Measurements from ENCODE around the gene PHF20.
"Not testable (repeated sequence)": the region's sequence is repeated elsewhere in the genome, so short reads cannot be mapped to it uniquely, and the experiment has no call there.

Gene PHF20

GRCh38 chr20:35742741-35743523, 28.9 kb upstream of the PHF20 start:
- no peak for TF ChIP-seq CTCF (IDR thresholded peaks at IDR 0.05; ENCODE audit: insufficient read depth, missing control alignments)
- FAIRE-seq (no peak), DNase-seq (ENCODE audit: insufficient read length, low spot score) (no peak)

DNA sequence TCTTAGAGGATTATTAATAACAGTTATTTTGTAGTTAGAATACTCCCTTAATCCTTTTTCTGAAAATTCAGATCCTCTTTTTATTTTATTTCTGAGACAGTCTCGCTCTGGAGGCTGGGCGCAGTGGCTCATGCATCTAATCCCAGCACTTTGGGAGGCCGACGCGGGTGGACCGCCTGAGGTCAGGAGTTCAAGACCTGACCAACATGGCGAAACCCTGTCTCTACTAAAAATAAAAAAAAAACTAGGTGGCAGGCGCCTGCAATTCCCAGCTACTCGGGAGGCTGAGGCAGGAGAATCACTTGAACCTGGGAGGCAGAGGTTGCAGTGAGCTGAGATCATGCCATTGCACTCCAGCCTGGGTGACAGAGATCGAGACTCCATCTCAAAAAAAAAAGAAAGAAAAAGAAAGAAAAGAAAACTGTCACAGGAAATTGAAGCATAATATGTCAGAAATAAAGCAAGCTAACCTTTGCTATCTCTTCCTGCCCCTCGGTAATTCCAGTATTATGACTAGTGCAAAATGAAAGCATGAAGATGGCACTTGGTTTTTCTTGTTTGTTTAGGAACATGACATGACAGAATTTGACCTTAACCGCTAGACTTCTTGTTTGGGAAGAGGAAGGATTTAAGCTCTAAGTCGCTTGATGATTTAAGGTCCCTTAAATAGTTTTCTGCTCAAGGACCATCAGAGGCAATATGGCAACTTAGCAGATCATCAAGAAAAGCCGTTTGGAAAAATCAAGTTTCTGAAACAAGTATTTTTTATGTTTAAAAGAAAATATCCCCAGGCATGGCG, 27.9 kb upstream of the PHF20 start:
- TF ChIP-seq CTCF (IDR thresholded peaks at IDR 0.05; ENCODE audit: insufficient read depth, missing control alignments): no peak
- DNase-seq (ENCODE audit: insufficient read length, low spot score) (no peak), FAIRE-seq (no peak)

DNA sequence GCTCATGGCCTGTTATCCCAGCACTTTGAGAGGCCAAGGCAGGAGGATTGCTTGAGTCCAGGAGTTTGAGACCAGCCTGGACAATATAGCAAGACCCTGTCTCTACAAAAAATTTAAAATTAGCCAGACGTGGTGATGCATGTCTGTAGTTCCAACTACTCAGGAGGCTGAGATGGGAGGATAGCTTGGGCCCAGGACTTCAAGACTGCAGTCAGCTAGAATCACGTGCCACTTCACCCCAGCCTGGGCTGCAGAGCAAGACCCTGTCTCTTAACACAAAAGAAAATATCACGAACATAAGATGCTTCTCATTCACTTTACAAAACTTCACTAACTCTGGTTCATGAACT, 27.3 kb upstream of the PHF20 start:
- not testable (repeated sequence) for FAIRE-seq; DNase-seq (ENCODE audit: insufficient read length, low spot score)

- no peak for FAIRE-seq
- no peak for TF ChIP-seq CTCF (IDR thresholded peaks at IDR 0.05; ENCODE audit: insufficient read depth, missing control alignments)
- no peak for DNase-seq (ENCODE audit: insufficient read length, low spot score)
Measured at GRCh38 chr20:35750611-35751010, 21.2 kb upstream of the PHF20 start.

DNA sequence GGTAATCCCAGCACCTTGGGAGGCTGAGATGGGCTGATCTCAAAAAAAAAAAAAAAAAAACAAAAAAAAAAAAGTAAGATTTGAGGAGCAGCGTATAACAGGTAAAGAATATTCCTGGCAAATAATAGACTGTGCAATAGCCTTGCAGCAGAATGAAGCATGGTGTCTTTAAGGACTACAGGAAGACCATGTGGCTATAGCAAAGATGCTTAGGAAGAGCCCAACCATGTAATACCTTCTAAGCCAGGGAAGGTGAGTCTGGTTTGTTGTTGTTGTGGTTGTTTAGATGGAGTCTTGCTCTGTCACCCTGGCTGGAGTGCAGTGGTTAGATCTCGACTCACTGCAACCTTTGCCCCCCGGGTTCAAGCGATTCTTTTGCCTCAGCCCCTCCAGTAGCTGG, 15.4 kb upstream of the PHF20 start:
- no peak for TF ChIP-seq CTCF (IDR thresholded peaks at IDR 0.05; ENCODE audit: insufficient read depth, missing control alignments)
- DNase-seq (ENCODE audit: insufficient read length, low spot score) (no peak), FAIRE-seq (no peak)

DNA sequence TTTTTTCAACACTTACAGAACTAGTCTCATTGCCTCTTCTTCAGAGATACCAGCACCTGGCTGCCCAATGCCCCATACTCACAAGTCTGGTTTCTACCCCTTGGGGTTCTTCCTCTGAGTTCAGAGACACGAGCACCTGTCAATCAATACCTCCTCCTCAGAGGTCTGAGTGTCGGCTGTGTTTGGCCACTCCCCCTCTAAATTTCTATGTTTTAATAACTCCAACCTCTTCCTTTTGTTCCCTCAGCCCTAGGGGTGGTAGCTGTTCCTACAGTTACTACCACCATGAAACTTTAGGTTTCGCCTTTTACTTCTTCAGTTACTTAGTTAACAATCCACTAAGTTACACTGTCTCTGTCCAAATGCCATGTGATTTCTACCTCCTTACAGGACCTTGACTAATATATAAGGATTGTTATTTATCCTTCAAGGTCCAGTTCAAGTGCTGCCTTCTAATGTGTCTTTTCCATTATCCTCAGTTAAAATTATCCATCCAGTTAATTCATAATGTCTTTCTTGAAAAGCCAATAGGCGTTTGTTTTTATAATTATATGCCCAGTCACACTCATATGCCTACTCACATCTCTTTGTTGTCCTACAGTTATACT, 14.6 kb upstream of the PHF20 start:
- FAIRE-seq (no peak), DNase-seq (ENCODE audit: insufficient read length, low spot score) (no peak)
- TF ChIP-seq CTCF (IDR thresholded peaks at IDR 0.05; ENCODE audit: insufficient read depth, missing control alignments): no peak

- DNase-seq (ENCODE audit: insufficient read length, low spot score); FAIRE-seq: not testable (repeated sequence)
Measured at GRCh38 chr20:35761548-35761947, 10.3 kb upstream of the PHF20 start.

DNA sequence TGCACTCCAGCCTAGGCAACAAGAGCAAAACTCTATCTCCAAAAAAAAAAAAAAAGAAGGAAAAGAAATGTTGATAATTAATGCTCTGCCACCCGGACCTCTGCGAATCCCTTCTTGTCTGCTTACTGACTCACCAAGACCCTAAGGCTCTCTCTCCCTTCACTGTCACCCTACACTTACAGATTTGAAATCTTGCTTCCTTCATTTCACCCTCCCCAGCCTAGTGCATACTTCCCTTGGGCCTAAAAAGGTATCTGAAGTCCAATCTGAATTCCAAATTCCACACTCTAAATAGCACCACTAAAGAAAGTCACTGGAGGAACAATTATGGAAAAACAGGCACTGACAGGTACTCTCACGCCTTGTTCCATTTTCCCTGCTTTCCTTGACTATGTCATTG, 9.4 kb upstream of the PHF20 start:
- DNase-seq (ENCODE audit: insufficient read length, low spot score) (no peak), FAIRE-seq (no peak)
- TF ChIP-seq CTCF (IDR thresholded peaks at IDR 0.05; ENCODE audit: insufficient read depth, missing control alignments): no peak

- not testable (repeated sequence) for DNase-seq (ENCODE audit: insufficient read length, low spot score); FAIRE-seq
Measured at GRCh38 chr20:35764936-35765335, 6.9 kb upstream of the PHF20 start.
